ENCODE results near the gene CMSS1.

- TF ChIP-seq CTCF (IDR thresholded peaks at IDR 0.05) (no peak), POLR2A (IDR thresholded peaks at IDR 0.05) (no peak)
These were observed 276.2 kb downstream of the CMSS1 start for GRCh38 chr3:100093831-100094230.
